Tibial artery (tissue), 4 donors: ENCODE measurements around the gene COX4I1.

Experiments
- DNase-seq, 2 donors: peaks; one replicate each; pipeline ENCODE4 v3.0.0-alpha.2; 2019
- H3K27ac ChIP-seq, 2 donors: fragments of 200-600 bp; sonication (generic) in 1 of 2; 1 replicate in 1 of 2; 2 replicates in 1 of 2; pipeline ENCODE4 v1.5.1; 2018 to 2019; ENCODE audit warnings: mild to moderate bottlenecking in 1 of 2
- H3K27me3 ChIP-seq, 2 donors: fragments of 200-600 bp; sonication (generic) in 1 of 2; one replicate each; pipeline versions ENCODE4 v1.5.1 to v1.6.0; 2016 to 2019
- H3K36me3 ChIP-seq, 3 donors: fragments of 200-600 bp; sonication (generic) in 2 of 3; one replicate each; pipeline ENCODE4 v1.5.1; 2016 to 2019; ENCODE audit warnings: mild to moderate bottlenecking in 2 of 3
- H3K4me1 ChIP-seq, 4 donors: fragments of 200-600 bp; sonication (generic) in 2 of 4; 1 replicate in 3 of 4; 2 replicates in 1 of 4; pipeline ENCODE4 v1.5.1; 2016 to 2019
- H3K4me3 ChIP-seq, 2 donors: fragments of 200-600 bp; sonication (generic) in 1 of 2; 1 replicate in 1 of 2; 2 replicates in 1 of 2; pipeline ENCODE4 v1.5.1; 2018 to 2019; ENCODE audit warnings: mild to moderate bottlenecking in 2 of 2
- H3K9me3 ChIP-seq, 3 donors: fragments of 200-600 bp; sonication (generic) in 1 of 3; one replicate each; pipeline ENCODE4 v1.5.1; 2016 to 2019
- intact Hi-C: fragments of 100-400 bp; cut with DNase I; formaldehyde crosslinking; loops from one replicate; pipeline ENCODE4 v1.15.0; 2023; ENCODE audit warnings: low total_unique reads
- TF ChIP-seq, protein P1 (sequence below), 2 experiments: fragments of 200-600 bp in 1 of 2; fragments of 450-650 bp in 1 of 2; IDR thresholded peaks; one replicate each; pipeline ENCODE4 v1.5.1; 2017 to 2019; ENCODE audit warnings: antibody characterized with exemption in 2 of 2, mild to moderate bottlenecking in 1 of 2, moderate library complexity in 1 of 2

The COX4I1 gene

DNA sequence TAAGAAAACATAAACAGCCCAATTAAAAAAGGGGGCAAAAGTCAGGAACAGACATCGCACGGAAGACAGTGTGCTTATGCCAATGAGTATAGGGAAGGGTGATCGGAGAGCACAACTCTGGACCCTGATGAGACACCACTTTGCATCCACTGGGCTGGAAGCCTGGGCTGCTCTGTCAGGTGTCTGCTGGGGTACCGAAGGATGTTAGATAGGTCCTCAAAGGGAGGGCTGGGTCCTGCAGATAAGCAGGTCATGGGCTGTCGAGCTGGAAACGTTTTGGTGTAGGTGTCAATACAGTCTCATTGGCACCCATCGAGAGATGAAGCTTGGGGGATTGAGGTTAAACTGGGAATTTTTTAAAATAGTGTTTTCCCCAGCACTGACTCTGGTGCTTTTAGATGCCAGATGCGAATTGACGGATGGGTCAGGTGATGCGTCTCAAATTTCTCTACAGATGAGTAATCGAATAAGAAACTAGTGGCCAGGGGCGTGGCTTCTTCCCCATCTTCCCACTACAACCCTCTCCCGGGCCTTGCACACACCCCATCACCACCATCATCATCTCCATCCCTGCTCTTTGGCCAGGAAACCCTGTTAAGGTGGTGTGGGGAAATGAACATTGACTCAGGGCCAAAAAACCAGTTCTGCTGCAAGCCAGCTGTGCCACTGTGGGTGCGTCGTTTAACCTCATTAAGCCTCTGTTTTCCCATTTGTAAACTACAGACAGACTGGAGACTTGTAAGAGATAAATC lies 51.7 kb downstream of the COX4I1 start:
- peaks cover 0 to 21% of the 10 kb centered on the region in 2 donors for H3K27me3 ChIP-seq
- no peaks in the 10 kb centered on the region for H3K4me1 ChIP-seq
- no peaks in the 10 kb centered on the region for H3K36me3 ChIP-seq
- DNase-seq = peak in 1 of 2 donors; percentile 34
- intact Hi-C loops = no loop called here
- H3K27ac ChIP-seq = no peak overlapping the region
- H3K4me3 ChIP-seq = no peak overlapping the region
- TF ChIP-seq, protein P1, sequence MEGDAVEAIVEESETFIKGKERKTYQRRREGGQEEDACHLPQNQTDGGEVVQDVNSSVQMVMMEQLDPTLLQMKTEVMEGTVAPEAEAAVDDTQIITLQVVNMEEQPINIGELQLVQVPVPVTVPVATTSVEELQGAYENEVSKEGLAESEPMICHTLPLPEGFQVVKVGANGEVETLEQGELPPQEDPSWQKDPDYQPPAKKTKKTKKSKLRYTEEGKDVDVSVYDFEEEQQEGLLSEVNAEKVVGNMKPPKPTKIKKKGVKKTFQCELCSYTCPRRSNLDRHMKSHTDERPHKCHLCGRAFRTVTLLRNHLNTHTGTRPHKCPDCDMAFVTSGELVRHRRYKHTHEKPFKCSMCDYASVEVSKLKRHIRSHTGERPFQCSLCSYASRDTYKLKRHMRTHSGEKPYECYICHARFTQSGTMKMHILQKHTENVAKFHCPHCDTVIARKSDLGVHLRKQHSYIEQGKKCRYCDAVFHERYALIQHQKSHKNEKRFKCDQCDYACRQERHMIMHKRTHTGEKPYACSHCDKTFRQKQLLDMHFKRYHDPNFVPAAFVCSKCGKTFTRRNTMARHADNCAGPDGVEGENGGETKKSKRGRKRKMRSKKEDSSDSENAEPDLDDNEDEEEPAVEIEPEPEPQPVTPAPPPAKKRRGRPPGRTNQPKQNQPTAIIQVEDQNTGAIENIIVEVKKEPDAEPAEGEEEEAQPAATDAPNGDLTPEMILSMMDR (IDR thresholded peaks at IDR 0.05) = no peak
- H3K9me3 ChIP-seq = no peaks in the 10 kb centered on the region

DNA sequence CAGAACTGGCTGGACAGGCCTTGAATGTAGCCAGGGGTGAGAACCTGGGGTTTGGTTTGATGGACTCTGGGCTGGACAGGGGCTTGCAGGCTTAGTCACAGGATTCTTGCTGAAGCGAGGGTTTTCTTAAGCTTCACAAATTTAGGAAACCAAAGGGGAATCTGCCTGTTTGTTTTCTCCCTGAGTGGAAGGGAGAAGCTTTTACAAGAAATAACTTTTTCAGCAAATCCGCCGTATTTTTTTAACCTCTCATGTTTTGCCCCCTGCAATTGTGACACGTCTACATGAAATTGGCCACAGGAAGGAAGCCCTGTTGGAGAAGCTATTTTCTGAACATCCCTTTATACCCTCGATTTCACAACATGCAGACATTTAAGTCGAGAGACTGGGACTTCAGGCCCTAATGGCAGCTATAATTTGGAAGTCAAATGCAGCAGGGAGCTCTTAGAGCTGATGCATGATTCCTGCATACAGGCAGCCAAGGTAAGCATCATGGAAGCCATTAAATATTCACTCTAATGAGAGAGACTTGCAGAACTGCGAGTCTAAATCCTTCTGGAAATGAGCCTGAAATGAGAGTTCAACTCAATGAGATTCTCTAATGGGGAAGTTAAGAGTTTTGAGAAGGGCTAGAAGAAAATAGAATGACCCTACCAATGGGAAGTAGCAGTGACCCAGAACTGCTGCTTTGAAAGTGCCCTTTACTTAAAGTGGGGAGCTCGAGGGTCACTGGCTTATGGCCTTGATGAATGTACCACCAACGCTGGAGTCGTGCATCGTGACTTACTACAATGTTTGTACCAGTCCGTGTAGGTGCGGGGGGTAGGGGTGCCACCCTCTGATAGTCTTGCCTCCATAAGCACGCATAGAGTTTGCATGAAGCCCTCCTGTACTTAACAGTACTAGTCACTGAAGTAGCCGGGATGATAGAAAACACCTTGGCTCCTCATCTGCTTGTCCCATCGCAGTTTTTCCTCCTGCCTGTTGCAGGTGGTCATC lies 54.4 kb downstream of the COX4I1 start:
- intact Hi-C loops = no loop called here
- no peak overlapping the region for H3K4me3 ChIP-seq
- DNase-seq = peak in 1 of 2 donors; percentile 45

DNA sequence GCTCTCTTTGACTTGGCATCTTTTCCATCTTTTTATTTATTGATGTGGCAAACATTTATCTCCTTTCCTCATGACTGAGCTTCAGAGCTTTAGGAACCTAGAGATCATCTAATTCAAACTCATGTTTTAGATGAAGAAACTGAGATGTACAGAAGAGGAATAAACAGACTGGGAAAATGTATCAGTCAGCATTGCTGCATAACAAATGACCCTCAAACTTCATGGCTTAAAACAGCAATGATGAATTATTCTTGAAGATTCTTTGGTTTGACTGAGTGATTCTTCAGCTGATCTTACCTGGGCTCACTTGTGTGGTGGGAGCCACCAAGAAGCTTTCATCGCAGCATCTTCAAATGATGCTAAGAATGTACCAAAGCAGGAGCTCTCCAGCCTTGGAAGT lies 55.4 kb downstream of the COX4I1 start:
- Histone ChIP-seq H3K36me3 (no peaks in the 10 kb centered on the region), H3K4me1 (no peaks in the 10 kb centered on the region), H3K9me3 (no peaks in the 10 kb centered on the region), H3K27me3 (peaks cover 0 to 19% of the 10 kb centered on the region in 2 donors), H3K4me3 (no peak overlapping the region), H3K27ac (no peak overlapping the region)
- no peak for DNase-seq
- intact Hi-C loops = no loop called here
- TF ChIP-seq, protein P1 (IDR thresholded peaks at IDR 0.05) = no peak

More for the DNA sequence above, 54.4 kb downstream of the COX4I1 start:
- Histone ChIP-seq H3K36me3 (no peaks in the 10 kb centered on the region), H3K4me1 (no peaks in the 10 kb centered on the region), H3K9me3 (no peaks in the 10 kb centered on the region), H3K27ac (no peak overlapping the region), H3K27me3 (peaks cover 0 to 8% of the 10 kb centered on the region in 2 donors)
- TF ChIP-seq, protein P1 (IDR thresholded peaks at IDR 0.05) = no peak

DNA sequence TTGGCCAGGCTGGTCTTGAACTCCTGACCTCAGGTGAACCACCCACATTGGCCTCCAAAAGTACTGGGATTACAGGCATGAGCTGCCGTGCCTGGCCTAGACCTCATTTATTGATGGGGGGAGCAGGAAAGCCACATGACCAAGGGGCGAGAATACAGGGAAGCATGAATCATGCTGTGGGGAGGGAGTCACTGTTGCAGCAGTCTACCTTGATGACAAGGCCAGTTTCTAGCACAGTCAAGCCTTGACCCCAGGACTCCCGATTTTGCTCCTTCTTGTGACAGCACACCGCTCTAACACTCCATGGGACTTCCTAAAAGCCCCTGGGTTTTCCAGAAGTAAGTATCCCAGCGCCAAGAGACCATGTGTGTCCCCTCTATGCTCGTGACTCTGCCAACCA lies 56.6 kb downstream of the COX4I1 start:
- TF ChIP-seq, protein P1 (IDR thresholded peaks at IDR 0.05) = no peak
- H3K27me3 ChIP-seq = peaks cover 0 to 27% of the 10 kb centered on the region in 2 donors
- no peak overlapping the region for H3K27ac ChIP-seq
- H3K4me3 ChIP-seq = no peak overlapping the region
- DNase-seq = peak in 1 of 2 donors; percentile 23
- intact Hi-C loops = no loop called here
- H3K36me3 ChIP-seq = no peaks in the 10 kb centered on the region
- H3K9me3 ChIP-seq = no peaks in the 10 kb centered on the region
- H3K4me1 ChIP-seq = no peaks in the 10 kb centered on the region

DNA sequence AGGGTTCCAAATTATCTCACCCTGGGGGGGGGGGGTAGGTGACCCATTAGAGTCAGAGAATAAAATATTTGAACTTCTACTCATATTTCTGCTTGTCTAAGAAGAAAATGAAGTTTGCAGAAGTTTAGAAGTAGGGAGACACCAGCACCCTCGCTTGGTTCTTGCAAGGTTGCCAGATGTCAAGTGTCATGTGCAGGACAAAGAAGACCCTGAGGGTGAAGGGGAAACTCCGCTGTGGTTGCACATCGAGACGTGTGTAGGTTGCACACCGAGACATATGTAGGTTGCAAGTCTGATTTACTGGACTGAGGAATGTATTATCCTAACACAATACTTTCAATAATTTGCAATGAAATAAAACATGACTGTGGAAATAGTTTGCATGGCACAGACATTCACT lies 57.1 kb downstream of the COX4I1 start:
- Histone ChIP-seq H3K4me3 (no peak overlapping the region), H3K27me3 (peaks cover 0 to 28% of the 10 kb centered on the region in 2 donors), H3K9me3 (no peaks in the 10 kb centered on the region), H3K36me3 (no peaks in the 10 kb centered on the region), H3K27ac (no peak overlapping the region), H3K4me1 (no peaks in the 10 kb centered on the region)
- TF ChIP-seq, protein P1 (IDR thresholded peaks at IDR 0.05) = no peak
- no peak for DNase-seq
- intact Hi-C loops = no loop called here
